GM19324 (cell line): ENCODE measurements around the gene CNOT1.
A peak's percentile ranks its signal among the peaks of the same experiment; 100 is the strongest.
"Not testable (repeated sequence)": the region's sequence is repeated elsewhere in the genome, so short reads cannot be mapped to it uniquely, and the experiment has no call there.

Experiments used
- ATAC-seq: cut with Tn5 transposase; IDR thresholded peaks from one replicate; pipeline ENCODE4 v1.9.1; 2021; ENCODE audit warnings: mild to moderate bottlenecking, moderate library complexity; ENCODE audit not compliant: unreplicated experiment, low FRiP score

CNOT1 gene

GRCh38 chr16:58639230-58639629 is 9.6 kb upstream of the CNOT1 start:
- no peak for ATAC-seq

- ATAC-seq = no peak
Observed at GRCh38 chr16:58638148-58639036, 8.8 kb upstream of the CNOT1 start.

DNA sequence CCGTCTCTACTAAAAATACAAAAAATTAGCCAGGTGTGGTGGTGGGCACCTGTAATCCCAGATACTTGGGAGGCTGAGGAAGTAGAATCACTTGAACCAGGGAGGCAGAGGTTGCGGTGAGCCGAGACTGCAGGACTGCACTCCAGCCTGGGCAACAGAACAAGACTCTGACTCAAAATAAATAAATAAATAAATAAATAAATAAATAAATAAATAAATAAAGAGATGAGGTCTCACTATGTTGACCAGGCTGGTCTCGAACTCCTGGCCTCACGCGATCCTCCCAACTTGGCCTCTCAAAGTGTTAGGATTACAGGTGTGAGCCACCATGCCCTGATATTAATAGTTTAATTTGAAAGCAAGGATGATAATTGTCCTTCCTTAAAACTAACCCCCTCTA is 7.4 kb upstream of the CNOT1 start:
- ATAC-seq = not testable (repeated sequence)

- ATAC-seq = no peak
Observed at GRCh38 chr16:58636466-58636865, 6.8 kb upstream of the CNOT1 start.

DNA sequence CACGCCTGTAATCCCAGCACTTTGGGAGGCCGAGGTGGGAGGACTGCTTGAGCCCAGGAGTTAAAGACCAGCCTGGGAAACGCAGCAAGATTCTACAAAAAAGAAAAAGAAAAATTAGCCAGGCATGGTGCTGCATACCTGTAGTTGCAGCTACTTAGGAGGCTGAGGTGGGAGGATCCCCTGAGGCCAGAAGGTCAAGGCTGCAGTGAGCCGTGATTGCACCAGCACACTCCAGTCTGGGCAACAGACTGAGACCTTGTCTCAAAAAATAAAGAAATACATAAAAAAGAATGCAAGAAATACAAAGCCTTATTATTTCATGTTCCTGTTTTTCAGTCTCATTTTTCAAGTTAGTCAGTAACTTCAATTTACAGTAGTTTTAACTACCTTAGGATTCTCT is 5.9 kb upstream of the CNOT1 start:
- ATAC-seq = no peak

DNA sequence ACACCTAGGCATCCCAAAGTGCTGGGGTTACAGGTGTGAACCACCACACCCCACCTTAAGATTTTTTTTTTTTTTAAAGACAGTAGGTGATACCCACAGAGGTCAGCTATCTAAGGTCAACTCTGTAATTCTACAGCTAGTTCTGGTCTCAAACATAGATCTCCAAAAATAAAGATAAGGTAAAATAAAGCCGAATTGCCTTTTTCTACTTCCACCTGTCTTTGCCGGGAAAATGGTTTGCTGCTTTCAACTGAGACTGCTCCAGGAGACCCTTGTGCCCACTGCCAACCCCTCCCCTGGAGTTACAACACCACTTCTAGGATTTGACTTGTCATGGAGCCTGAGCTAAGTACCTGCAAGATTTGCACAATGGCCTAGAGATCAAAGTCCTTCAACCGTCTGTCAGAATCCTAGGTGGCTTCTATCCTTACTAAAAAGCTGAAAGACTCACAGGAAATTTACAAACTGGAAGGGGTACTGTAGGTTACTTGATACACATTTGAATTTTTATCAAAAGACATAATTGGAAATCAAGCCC is 4.7 kb upstream of the CNOT1 start:
- no peak for ATAC-seq

DNA sequence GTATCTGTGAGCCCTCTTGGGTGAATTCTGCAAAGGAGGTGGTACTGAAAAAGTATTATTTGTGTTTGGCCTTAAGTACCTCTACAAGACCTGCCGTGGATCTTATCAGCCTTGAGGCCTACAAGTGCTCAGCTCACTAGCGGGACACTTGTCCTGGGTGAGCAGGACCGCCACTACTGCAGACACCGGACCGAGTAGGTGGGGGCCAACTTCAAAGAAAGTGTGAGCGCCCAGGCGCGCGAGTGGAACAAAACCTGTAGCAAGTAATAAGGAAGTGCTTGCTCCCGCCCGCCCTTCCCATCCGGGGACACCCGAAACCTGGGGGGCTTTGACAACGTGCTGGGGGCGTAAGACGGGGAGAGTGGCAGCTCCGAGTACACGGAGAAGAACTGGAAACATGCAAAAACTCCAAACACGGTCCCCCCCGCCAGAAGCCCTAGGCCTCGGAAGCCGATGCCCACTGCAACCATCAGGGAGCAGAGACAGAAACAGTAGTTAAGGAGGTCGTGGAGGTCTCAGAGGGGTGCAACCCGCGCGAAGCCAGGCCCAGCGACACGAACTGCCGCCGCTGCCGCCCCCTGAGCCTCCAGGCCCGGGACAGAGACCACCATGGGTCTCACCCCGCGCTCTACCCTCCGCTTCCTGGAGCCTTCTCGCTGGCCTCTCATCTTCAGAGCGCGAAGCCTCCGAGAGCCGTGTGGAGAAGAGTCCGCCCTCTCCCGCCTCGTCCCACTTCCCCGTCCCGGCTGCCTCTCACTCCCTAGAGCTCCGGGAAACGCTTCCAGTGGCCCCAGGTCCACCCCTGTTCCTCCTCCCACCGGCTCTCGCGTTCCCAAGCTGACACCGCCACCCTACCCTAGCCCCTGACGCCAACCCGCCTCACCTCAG is 537 bp downstream of the CNOT1 start:
- peak; percentile 0 for ATAC-seq

DNA sequence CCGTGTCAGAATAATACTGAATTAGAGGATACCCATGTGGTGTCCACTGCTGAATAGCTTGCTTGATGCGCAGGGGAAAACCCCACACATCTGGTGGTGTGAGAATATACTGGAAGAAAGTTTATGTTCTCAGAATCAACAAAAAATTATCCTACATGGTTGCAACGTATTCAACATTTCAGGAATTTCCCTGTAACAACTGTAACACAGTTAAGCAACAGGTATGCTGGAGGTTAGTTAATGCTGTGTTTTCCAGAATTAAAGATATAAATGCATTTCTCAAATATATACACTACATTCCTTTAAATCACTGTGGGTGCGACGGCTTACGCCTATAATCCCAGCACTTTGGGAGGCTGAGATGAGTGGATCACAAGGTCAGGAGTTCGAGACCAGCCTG is 5.4 kb downstream of the CNOT1 start:
- no peak for ATAC-seq

DNA sequence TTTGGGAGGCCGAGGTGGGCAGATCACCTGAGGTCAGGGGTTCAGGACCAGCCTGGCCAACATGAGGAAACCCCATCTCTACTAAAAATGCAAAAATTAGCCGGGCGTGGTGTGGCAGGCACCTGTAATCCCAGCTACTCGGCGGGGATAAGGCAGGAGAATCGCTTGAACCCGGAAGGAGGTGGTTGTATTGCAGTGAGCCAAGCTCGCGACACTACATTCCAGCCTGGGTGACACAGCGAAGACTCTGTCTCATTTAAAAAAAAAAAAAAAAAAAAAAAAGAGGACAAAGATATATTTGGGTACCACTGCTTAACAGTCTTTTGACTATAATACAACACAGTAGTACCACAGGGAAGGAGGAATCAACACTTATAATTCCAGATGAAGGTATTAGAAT is 9.2 kb downstream of the CNOT1 start:
- ATAC-seq = no peak

GRCh38 chr16:58615280-58615679 is 14.3 kb downstream of the CNOT1 start:
- ATAC-seq = no peak

DNA sequence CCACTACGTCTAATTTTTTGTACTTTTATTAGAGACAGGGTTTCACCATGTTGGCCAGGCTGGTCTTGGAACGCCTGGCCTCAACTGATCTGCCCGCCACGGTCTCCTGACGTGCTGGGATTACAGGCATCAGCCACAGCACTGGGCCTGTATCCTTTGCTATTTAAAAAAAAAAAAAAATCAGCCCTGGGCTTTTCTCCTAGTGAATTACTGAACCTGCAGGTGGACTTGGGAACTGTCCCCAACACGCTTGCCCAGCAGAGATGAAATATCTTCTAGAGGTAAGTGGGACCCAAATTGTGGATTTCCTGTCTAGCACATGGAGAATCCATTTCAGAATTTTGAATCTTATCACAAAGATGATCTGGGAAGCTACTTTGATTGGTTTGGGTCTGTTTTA is 14.8 kb downstream of the CNOT1 start:
- ATAC-seq = no peak

GRCh38 chr16:58614212-58614611 is 15.4 kb downstream of the CNOT1 start:
- no peak for ATAC-seq

- not testable (repeated sequence) for ATAC-seq
Observed at GRCh38 chr16:58612965-58613364, 16.7 kb downstream of the CNOT1 start.

- no peak for ATAC-seq
Observed at GRCh38 chr16:58608601-58609136, 21.0 kb downstream of the CNOT1 start.

GRCh38 chr16:58605562-58605961 is 24.1 kb downstream of the CNOT1 start:
- ATAC-seq = no peak

DNA sequence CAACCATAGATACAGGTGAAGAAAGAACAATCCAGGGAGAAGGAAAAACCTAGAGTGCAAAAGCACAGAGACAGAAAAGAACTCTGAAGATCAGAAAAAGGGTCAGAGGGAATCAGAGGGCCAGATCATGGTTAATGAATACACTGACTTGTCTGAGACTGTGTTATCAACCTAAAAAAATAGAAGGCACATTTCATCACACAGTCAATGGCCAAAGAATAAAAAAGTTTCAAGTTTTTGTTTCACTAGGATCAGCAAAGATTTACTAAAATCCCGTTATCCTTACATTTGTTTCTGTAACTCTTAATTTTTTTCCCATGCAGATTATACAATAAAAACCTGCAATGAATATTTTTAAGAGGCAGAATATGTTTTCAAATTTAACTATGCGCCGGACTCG is 38.5 kb downstream of the CNOT1 start:
- no peak for ATAC-seq

DNA sequence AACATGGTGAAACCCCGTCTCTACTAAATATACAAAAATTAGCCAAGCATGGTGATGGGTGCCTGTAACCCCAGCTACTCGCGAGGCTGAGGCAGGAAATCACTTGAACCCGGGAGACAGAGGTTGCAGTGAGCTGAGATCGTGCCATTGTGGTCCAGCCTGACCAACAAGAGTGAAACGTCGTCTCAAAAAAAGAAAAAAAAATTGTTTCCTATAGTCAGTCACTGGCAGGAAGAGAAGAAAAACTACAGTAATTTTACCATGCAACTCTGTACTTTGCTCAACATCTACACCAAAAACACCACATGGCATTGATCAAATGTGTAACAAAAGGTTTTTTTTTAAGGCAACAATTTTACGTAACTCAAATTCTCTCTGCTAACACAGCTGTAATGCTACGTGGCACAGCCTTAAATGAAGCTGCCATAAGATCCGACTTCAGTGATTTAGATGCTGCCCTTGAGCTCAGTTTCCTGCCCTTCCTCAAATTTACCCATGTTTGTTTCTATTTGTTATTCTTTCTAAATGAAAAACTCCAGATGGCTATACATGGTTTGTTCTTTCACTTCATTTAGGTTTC is 40.2 kb downstream of the CNOT1 start:
- ATAC-seq = no peak

- no peak for ATAC-seq
Observed at GRCh38 chr16:58588406-58588805, 41.2 kb downstream of the CNOT1 start.

DNA sequence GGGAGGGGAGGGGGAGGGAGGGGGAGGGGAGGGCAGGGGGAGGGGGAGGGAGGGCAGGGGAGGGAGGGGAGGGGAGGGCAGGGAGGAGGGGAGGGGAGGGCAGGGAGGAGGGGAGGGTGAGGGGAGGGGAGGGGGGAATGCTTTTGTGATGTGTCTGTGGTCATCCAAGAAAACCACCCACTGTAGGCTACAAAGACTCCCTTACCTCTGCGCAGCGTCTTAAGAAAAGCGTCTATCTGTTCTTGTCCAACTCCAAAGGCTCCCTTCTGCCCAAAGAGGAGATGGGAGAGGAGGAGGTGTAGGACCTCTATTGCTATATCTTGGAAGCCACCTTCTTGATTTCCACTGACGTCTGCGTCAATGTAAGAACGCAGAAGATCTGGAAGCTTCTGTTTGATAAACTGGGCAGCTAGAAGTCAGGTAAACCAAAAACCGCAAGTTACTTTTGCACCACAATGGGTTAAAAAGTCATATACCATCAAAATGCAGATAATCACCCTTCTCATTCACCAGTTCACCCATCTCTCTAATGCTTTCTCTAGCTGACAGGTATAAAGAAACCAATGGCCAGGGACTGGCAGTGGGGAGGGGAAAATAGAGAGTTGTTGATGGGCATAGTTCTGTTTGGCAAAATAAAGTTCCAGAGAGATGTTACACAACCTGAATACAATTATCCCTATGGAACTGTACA is 43.1 kb downstream of the CNOT1 start:
- no peak for ATAC-seq
